ACHN (cell line): ENCODE results near the gene PDE4D.

Experiments
- DNase-seq: peaks from one replicate; pipeline ENCODE4 v3.0.0-alpha.2; 2015
- in situ Hi-C: cut with HindIII; loops from 2 replicates; pipeline ENCODE4 v1.10.0; 2017; ENCODE audit warnings: low sequenced_read_pairs, low pct_ligation_motif_present, low pct_unique_long_range_greater_than_20kb

PDE4D gene

DNA sequence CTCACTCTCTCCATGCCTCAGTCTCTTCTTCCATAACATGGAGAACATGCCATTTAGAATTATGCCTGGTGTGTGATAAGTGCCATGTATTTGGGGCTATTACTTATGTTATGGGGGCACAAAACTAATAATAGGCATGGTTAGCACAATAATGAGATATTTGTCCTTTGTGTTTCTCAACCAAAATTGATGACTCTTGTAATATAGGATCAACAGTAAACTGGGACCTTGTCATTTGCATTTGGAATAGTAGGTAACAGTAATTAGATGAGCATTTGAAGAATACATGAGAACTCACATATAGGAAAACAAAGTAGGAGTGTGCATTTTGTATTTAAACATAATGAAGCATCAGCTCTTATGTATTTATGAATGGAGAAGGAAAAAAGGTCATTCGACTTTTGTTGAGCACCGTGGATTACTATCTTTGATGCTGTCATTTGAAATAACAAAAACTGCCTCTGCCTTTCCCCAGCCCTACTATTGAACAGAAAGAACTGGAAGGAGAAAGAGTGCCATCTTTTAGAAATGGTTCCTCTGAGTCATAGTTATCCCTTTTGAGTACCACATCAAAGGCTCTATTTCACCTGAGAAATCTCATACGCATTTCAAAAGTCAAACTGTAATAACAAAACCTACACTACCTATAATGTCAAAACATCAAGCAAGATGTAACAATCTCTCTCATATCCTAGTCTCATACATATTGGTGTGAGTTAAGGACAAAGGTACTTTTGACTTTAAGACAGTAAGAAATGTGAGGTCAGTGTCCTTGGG lies 655.2 kb downstream of the PDE4D start:
- no peak for DNase-seq
- in situ Hi-C loops = no loop called here

DNA sequence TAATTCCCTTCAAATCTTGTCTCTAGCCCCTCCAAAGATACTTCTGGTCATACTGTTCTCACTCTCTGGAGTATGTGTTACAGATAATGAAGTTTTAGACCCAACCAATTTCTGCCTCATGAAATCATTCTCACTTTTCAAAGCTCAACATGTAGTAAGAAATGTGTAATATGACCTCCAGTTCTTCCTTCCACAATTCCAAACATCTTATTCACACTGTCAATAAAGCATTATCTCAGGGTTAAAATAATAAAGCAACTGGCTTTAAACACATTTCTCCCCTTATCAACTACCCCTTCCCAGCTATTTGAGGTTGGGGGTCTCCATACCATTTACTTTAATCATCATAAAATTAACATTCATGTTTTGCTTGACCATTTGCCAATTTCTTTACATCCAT lies 656.5 kb downstream of the PDE4D start:
- in situ Hi-C loops = no loop called here
- DNase-seq = no peak

DNA sequence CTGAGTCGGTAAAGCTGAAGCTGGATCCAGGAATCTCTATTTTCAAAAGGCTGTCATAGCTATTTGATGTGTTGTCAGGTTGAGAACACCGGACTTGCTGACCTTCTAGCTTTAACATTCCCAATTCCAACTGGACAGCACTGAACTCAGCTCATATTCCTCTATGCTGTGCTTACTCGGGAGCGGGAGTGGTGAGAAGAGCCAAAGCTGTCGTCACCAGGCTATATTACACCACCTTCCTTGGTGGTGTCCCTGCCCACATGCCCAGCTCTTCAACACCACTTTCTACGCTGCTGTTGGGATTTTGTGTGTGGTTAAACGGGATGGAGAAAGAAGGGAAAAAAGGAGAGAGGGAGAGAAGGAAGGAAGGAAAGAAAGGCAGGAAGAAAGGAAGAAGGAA lies 657.1 kb downstream of the PDE4D start:
- no peak for DNase-seq
- in situ Hi-C loops = no loop called here

DNA sequence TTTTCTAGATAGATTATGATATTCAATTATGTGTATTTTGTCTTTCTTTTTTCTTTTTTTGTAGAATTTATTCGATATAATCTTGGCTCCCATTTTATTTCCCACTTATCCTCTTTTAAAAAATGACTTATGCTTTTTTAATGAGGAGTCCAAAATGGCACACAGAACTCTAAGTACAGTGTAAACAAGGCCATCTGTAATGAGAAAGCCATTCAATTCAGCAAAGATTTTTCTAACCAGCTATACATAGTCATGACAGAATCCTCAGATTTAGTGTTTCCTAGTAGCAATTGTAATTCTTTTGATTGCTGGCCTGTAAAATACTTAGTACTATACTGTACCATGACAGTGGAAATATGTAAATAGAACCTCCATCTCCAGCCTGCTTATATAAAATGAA lies 659.3 kb downstream of the PDE4D start:
- in situ Hi-C loops = no loop called here
- DNase-seq = no peak

DNA sequence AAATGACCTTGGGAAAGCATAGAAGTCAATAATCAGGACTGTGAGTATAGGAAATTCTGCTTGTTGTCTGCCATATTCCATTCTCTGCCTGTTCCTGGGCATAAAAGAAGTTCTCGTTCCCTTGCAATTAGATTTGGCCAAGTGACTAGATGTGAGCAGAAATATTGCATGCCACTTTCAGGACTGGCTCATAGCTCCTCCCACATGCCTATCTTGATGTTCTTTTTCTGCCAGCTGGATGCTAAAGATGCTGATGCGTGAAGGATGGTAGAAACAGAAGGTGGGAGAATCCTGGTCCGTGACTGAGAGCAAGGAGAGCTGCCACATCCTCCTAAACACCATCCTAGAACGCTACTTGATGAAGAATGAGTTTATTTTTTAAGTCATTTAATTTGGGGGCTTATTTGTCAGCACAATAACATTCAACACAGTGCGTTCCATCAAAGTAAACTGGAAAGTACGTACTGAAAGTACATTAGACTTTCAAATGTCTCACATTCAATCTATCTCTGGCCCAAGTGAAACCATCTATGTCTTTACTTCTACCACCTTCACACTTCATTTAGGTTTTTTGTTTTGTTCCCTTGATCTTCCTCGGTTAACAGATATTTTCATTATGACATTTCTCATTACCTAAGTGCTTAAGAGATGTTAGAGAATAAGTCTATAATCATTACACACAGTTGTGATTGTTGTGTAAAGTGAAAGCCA lies 662.1 kb downstream of the PDE4D start:
- in situ Hi-C loops = no loop called here
- no peak for DNase-seq

DNA sequence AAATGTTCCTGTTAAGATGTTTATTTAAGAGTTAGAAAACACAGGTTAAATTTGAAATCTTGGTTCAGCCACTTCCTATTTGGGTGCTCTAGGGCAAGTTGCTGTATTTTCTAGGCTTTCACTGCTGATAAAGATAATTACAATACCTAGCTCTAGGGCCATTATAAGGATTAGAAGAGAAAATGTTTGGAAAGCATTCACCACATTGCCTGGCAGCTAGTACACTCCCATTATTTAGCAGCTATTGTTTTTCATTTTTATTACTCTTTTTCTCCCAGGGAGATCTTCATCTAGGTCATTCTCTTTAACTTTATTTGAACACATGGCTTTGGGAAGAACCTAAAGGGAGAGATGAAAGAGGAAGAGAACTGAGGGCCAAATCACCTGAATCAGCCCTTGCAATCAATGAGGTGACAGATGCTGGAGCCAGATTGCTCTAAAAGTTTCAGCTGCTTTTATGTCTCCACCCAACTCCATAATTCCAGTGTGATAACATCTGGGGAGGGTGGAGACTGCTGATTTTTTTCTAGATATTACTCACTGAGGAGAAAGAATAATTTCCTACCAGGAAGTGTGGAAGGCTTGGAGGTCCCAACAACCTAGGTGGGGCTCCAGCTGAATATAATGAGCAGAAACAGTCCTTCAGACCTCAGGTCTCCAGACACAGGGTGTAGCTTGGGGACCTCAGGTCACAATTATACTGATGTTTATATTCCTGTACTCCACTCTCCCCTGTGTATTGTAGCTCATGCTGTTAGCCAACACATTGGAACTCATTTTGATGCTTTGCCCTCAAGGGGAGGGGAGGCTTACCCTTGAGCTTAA lies 670.6 kb downstream of the PDE4D start:
- in situ Hi-C loops = no loop called here
- no peak for DNase-seq

DNA sequence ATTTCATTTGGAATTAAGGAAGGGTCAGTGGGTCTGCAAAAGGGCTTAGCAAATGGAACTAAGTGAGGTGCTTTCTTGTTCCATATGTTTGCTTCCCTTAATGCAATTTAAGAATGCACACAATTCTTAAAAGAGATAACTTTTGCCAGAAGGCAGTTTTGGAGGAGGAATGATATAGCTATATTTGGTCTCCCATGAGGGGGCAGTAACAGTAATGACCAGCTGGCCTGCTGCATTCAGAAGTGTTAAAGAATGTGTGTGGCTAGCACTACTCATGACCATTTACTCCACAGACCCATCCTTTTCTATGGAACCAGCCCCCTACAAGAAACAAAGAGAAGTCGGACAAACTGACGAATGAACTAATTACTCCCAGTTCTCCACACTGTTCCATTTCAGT lies 671.8 kb downstream of the PDE4D start:
- peak; percentile 5 for DNase-seq

DNA sequence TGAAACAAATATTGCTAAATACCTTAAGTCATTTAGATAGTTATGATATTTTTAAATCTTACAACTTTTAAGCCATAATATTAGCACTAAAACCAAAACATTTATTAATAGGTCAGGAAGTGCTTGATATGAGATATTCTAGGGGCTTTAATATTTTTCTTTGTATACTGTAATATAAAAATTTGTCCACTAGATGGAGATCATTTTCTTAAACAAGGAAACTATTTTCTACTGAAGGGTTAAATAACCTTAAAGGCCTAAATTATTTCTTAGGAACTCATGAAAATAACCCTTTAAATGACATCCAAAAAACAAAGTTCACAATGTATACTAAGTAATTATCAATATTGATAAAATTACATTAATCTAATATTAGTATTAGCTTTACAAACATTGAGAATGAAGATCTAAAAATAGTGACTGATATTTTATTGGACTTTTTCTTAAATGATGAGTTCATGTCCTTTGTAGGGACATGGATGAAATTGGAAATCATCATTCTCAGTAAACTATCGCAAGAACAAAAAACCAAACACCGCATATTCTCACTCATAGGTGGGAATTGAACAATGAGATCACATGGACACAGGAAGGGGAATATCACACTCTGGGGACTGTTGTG lies 675.0 kb downstream of the PDE4D start:
- in situ Hi-C loops = no loop called here
- DNase-seq = peak; percentile 43

More for the DNA sequence above, 671.8 kb downstream of the PDE4D start:
- in situ Hi-C loops = no loop called here

DNA sequence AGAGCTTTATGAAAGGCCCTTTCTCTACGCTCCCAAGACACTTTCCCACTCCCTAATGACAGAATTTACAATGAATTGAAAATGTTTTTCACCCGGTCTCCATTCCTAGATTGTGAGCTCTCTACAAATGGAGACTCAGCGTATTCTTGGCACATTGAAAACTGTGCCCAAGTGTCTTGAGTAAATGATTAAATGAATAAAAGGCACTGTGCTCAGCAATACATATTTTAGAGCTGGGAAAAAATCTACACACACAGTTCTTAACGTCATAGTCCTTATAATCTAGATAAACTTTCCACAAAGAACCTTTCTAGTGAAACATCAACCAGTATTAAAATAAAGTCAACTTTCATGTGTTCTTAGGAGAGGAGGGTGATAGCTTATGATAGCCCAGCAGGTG lies 676.7 kb downstream of the PDE4D start:
- in situ Hi-C loops = no loop called here
- DNase-seq = no peak

DNA sequence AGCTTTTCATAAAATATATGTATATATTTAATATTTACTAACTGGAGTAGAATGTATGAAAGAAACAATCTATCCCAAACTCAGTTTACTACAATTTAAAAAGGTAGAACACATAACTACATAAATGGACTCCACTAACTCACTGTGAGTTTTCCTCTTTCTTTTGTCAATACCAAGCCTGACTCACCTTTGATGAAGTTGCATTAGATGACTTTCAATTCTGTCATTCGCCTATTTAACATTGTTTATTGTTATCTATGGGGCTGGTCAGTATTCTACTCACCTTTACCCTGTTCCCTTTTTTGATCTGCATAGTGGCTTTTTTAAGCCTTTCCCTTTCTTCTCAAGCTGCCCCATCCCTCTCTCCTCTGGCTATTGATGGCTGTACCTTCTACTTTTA lies 680.9 kb downstream of the PDE4D start:
- DNase-seq = no peak
- in situ Hi-C loops = no loop called here

DNA sequence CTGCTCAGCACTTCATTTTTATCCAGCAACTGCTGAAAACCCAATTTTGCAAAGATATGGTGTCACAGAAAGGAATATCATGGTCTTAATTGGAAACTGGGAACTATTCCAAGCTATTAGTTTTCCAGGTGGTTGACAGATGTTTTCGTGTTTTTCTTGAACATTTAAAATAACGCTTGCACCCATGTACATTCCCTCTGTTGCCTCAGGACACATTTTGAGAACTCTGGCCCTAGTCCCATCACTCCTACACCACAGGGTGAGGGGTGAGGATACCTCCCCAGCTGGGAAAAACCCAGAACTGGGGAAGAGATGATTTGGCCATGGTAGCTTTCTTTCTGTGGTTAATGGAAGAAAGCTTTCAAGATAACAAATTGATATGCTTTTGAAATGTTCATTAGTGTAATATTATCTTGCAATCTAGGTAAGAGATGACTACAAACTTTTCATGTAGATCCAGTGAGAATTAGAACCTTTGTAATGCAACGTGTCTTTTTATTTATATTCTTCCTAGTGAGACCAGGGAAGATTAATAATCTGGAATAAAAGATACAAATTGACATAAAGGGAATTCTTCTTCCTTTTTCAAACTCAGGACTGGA lies 683.7 kb downstream of the PDE4D start:
- in situ Hi-C loops = no loop called here
- DNase-seq = no peak

DNA sequence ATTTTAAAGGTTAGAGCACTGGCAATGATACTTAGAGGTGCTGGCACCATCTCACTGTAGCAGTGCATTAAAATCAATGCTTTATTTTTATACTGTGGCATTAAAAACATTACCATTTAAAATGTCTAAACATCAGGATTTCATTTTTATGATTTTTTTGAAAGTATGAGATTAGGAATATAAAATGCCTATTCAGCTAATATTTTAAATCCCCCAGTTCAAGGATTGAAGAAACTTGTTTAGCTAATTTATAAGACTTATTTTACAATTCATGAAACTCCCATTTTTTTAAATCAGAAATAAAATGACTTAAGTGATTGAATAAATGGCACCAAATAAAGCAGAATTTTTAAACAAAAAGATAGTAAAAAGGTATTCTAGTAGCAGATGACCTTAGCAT lies 685.1 kb downstream of the PDE4D start:
- in situ Hi-C loops = no loop called here
- no peak for DNase-seq

DNA sequence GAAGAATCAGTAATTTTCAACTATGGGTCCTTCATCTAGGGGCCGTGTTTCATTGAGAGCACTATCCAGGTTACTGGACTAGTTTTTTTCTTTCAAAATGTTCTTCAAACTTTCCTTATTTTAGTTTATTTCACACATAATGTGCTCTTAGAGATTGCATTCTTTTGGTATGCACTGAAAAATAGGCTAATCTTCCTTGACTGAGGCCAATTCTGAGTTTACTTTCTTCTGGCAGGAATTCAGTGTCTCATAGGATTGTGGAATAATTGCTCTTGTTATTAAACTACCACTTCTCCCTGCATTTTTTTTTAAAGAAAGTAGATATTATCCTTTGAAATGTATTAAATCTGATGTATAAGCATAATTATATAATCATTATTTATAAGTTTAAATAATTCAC lies 686.1 kb downstream of the PDE4D start:
- no peak for DNase-seq
- in situ Hi-C loops = no loop called here

DNA sequence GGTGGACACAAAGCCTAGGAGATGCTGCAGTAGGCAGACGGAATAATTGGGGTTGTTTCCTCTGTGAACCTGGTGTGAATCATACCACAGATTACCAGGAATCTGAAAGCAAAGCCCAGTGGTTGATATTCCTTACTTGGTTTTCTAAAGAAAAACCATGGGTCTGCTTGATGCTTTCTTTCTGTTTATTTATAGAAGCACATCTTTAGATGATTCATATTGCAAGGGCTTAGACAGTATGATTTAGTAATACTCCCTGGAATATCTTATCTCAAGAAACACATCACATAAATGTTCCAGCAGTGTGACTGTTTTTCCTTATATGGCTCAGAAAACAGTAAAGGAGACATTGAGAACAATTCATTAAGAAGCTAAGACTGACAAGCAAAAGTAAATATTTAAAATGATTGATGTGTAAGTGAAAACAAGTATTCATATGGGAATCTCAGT lies 687.4 kb downstream of the PDE4D start:
- DNase-seq = no peak
- in situ Hi-C loops = no loop called here

DNA sequence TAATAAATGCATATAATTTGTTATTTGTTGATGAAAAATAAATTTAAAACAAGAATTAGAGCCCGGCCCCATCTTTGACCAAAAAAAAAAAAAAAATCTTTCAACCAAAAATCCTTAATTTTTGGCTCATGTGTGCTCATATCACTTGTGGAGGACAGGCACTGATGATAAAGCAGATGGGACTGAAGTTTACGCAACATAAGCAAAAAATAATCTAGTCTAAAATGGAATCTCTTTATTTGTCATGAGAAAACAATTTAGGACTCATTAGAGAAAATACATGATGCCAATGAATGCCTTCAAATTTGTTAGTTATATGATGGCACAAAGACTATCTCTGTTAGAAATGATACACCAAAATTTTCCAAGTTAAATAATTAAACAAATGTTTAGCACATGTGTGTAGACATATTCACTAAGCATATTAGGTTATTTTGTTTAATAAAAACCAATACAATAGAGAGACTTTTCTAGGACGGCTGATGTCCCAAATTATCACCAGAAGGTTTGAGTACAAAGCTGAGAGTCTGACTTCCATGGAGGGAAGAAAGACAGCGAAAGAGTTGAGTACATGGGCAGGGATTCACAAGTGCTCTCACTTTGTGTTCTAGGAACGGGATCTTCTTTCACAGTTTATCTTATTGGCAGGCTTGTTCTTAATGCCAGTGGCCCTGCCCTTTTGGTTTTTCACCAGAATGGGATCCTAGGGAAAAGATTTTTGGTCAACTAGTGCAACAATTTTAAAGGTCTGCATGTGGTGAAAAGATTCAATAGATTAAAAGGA lies 689.2 kb downstream of the PDE4D start:
- DNase-seq = no peak
- in situ Hi-C loops = no loop called here

DNA sequence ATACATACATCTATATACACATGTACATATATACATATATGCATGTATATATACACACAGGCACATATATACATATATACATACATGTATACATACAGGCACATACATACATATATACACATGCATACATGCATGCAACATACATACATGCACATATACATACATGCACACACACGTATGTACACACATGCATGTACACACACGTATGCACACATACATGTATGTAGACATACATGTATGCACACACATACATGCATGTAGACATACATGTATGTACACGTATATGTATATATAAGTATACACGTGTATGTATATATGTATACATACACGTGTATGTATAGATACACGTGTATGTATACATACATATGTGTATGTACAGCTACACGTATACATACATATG lies 693.7 kb downstream of the PDE4D start:
- in situ Hi-C loops = no loop called here
- no peak for DNase-seq

DNA sequence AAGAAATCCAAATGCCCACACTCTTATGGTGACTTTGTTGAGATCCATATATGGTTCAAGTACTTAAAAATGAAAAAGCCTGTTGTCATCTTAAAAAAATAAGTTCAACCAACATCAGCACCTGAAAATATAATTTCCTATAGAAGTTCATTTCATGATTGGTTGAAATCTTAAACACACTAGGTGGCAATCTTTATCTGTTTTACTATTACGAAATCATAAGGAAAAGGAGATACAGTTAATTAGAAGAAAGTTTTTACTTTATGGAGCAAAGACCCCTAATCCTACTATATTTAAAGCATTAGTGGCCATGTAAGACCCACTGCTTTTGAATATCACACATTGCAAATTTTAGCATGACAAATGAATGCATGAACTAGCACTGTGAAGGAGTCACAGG lies 694.7 kb downstream of the PDE4D start:
- no peak for DNase-seq
- in situ Hi-C loops = no loop called here

DNA sequence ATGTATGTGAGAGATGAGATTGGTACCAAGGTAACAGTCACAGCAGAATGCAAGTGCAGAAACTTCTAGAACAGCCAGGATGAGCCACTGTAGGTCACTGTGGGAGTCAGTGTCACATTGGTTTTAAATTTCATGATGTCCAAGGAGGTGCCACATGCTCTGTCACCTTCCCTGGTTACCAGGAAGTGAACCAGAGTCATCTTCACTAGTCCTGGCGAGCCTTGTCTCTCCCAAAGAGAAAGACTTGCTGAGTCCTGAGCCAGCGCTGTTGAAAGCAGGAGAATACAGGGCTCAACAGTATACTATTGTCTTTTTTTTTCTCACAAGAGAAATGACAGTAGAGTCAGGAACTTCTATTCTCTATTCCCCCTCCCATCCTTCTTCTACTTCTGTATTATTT lies 695.2 kb downstream of the PDE4D start:
- in situ Hi-C loops = no loop called here

More for the DNA sequence above, 695.2 kb downstream of the PDE4D start:
- no peak for DNase-seq
